CD4-positive, alpha-beta T cell treated with Interleukin-15 for 4 hours (primary cell): ENCODE results near the gene APEX2.
"Not testable (repeated sequence)": the region's sequence is repeated elsewhere in the genome, so short reads cannot be mapped to it uniquely, and the experiment has no call there.

Source experiments
- DNase-seq: peaks from one replicate; pipeline ENCODE4 v3.0.0-alpha.2; 2020; ENCODE audit warnings: low spot score

The APEX2 gene, protein sequence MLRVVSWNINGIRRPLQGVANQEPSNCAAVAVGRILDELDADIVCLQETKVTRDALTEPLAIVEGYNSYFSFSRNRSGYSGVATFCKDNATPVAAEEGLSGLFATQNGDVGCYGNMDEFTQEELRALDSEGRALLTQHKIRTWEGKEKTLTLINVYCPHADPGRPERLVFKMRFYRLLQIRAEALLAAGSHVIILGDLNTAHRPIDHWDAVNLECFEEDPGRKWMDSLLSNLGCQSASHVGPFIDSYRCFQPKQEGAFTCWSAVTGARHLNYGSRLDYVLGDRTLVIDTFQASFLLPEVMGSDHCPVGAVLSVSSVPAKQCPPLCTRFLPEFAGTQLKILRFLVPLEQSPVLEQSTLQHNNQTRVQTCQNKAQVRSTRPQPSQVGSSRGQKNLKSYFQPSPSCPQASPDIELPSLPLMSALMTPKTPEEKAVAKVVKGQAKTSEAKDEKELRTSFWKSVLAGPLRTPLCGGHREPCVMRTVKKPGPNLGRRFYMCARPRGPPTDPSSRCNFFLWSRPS

DNA sequence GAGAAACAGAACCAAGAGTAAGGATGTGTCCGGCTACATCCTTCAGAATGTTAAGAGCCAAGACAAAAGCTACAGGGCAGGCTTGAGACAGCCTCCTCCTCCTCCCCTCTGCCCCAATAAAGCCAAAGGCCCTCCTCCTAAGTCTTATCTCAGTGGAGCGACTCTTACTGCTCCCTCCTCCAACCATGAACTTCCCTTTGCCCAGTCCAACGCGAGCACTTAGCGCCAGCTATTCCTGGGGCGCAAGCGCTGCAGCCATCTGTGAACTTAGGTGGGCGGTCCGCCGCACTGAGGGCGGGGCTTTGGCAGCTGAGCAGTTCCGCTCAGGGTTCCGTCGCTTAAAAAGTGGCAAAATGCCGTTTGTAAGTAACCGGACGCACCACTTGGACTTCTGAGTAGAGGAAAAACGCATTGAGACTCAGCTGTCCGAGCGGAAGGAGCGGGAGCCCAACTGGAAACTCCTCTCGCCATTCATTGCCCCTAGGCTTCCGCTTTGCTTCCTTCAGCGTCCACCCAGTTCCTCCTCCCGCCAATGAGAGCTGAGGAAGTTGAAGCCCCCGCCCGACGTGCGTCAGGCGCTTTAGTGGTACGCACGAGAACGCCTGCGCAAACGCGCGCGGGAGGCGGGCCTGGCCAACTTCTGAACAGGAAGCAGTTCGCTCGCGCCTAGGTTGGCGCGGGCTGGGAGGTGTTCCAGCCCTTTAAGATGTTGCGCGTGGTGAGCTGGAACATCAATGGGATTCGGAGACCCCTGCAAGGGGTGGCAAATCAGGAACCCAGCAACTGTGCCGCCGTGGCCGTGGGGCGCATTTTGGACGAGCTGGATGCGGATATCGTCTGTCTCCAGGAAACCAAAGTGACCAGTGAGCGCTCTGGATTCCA, at the start of gene APEX2:
Gene APEX2 (plus strand): TSS at position 647 of the 882 bp plus-strand sequence. CDS start 60 bp downstream, at position 707.
- peak; percentile 84 for DNase-seq

DNA sequence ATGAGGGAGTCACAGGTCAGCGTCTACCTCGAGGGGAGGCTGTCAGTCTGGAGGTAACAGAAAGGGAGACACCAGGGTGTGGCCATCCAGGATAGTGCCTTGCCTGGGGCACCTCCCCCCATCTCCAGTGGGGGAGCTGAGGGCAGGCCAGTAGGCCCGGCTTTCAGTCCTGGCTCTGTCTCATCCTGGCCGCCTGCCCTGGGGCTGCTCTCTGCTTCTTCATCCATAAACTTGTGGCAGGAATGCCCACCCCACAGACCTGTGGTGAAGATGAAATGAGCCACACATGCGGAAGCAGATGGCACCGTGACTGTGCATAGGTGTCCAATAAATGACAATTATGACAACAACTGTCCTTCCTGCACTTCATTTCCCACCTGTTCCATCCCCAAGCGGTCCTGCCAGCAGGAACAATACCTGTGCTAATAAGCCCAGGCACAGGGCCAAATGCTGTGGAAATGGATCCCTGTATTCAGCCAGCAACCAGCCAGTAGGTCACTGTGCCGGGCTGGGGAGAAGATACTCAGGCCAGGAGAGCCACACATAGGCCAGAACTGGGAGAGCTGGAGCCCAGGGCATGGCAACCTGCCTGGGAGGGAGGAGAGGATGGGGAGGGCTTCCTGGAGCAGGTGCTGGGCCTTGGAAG, 49.3 kb upstream of the APEX2 start:
- no peak for DNase-seq

DNA sequence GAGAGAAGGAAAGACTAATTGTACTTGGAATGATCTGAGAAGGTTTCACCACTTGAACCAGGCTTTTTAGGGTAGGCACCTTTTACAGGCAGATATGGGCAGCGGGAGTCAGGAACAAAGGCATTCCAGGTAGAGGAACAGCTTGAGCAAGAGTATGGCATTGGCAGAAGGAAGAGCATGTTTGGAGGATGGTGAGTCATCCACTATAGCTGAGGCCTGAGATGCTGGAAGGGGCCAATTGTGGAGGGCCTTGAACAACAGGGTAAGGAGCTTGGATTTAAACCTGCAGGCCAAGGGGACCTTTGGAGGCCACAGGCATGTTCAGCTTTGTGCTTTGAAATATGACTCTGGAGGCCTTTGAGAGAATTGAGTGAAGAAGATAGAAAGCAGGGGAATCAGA, 38.4 kb upstream of the APEX2 start:
- no peak for DNase-seq

DNA sequence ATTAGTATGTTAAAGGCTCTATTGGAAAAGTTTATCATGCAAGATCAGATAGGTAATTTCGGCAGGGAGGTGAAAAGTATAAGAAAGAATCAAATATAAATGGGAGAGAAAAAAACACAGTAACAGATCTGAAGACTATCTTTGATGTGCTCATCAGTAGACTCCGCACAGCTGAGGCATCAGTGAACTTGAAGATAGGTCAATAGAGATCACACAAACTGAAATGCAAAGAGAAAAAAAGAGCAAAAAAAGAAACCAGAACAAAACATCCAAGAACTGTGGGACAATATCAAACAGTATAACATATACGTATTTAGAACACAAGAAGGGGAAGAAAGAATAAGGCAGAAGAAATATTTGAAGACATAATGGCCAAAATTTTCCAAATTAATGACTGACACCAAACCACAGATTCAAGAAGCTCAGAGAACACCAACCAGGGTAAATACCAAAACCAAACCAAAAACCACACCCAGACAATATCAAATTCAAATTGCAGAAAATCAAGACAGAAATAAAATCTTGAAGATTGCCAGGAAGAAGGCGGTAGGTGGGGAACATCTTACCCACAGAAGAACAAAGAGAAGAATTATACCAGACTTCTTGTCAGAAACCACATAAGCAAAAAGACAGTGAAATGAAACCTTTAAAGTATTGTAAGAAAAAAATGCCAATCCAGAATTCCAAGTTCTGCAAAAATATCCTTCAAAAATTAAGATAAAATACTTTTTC, 35.2 kb upstream of the APEX2 start:
- no peak for DNase-seq

DNA sequence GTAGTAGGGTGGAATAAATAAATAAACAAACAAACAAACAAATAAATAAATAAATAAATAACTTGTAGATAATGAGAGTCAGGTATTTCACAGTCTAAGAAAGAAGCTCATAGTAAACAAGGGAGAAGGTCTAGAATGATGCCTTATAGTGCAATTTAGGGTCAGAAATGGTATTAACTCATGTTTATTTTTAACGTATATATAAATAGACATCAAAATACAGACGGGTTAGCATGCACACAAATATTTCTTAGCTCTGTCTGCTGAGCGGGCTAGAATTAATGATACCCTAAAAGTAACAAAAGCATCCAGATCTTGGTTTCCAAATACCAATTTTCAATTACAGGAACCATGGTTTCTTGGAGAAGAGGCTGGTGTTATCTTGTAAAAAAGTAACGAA, 22.8 kb upstream of the APEX2 start:
- DNase-seq = no peak

DNA sequence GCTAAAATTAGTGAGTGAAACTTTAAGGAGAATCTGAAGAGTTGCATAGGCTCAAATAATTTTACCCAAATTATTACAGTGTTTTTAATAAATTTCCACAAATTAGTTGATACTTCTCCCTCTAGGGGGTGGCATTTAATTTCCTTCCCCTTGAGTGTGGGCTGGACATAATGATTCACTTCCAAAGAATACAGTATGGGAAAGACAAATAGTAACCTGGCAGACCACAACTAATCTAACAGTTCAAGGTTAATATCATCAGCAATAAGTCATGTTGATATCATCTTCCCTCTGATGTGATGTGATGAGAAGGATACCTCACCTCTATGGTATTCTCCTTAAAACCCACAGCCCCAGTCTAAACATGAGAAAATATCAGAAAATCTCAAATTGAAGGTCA, 21.7 kb upstream of the APEX2 start:
- DNase-seq = no peak

DNA sequence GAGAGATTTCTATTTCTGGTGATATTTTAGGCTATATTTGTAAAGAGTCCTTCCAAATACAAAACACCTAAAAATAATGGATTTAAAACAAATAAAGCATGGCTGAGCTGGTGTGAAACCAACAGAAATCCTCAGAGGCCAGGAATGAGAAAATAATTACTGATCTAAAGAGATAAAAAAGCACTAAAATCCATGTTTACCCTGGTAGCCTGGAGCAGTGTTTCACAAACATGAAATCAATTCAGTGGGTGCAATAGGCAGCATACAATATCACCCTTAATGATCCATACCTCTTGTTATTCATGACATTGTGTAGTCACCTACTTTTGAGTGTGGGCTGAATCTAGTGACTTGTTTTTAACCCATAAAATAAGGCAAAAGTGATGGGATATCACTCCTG, 20.7 kb upstream of the APEX2 start:
- no peak for DNase-seq

DNA sequence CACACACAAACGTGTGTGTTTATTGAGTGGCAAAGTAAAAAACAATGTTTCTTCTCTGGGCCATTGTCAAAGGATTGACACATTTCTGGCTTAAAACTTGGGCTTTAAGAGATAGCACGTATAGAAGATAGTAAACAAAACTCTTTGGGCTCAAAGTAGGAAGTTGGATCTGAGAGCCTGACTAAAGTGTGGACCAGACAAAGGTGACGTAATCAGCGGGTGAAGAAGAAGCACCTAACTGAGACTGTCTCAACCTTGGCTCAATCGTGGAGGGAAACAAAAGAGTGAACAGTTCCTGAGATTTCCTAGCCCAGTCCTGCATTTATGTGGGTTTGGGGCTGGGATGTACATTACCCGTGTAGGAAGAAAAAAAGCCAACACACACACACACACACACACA, 19.8 kb upstream of the APEX2 start:
- DNase-seq = no peak

DNA sequence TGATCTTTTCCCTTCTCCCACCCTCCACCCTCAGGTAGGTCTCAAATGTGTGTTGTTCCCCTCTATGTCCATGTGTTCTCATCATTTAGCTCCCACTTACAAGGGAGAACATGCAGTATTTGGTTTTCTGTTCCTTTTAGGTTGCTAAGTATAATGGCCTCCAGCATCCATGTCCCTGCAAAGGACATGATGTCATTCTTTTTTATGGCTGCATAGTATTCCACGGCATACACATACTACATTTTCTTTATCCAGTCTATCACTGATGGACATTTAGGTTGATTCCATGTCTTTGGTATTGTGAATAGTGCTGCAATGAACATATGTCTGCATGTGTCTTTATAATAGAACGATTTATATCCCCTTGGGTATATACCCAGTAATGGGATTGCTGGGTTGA, 16.9 kb upstream of the APEX2 start:
- not testable (repeated sequence) for DNase-seq

DNA sequence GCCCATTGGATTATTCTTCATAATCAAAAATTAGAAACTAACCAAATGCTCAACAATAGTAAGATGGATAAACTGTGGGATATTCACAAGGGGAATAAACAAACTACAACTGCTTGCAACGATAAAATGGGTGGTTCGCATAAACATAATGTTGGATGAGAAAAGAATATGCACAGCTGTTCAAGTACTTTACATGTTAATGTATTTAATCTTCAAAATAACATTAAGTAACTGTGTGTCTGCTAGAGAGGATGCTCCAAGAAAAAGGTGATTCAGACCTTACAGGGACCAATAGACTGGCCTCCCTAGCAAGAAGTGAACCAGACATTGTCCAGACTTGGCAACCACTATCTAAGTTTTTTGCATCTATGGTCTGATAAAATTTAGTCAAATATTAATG, 8.5 kb upstream of the APEX2 start:
- DNase-seq = no peak

DNA sequence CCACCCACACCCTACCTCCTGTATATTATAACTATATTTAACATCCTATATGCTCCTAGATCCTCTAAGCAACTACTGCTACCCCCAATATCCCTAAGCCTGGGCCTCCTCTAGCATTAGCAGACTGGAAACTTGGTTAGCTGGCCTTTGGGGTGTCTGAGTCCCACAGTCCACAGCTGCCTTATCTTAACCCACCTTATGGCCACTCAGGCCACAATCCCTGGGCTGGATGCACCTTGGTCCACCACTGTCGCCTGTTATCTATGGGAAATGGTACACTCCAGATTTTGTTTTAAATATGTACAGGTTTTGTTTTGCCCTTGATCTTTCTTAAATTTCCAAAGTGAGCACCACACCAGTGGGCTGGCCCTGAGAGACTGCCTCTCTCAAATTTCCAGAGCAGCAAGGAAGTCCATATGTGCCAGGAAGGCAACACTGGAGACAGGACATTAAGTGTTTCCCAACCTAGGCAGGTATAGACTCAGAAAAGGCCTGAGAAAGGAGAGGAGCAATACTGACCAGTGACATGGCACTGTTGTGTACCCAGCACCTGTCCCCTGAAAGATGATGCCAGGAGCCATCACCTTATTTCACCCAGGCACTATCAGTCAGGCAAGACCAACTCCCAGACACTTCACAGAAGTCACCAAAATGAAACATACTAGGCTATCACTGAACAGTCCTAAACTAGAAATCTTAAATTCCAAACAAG, 7.1 kb upstream of the APEX2 start:
- no peak for DNase-seq

DNA sequence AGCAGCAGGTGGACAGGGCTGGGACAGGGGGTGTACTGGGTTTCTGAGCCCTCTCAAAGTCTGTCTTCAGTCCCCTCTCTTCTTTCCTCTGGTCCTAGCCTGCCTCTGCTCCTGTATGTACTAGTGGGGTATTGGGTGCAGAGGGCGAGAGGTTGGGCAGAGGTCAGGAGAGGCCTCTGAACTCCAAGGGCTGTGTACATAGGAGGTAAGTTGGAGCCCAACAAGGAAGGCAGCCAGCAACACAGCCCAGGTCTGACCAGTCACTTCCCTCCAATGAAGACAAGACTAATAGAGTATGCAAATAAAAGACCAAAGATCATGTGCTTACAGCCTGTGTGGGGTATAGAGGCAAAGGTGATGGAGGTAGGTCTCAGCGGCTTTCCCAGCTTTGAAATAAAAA, 6.1 kb upstream of the APEX2 start, which contains the start of gene PFKFB1:
Gene PFKFB1 (minus strand): TSS at position 90 of the 400 bp plus-strand sequence. CDS start 181 bp downstream, outside the sequence.
- DNase-seq = no peak

DNA sequence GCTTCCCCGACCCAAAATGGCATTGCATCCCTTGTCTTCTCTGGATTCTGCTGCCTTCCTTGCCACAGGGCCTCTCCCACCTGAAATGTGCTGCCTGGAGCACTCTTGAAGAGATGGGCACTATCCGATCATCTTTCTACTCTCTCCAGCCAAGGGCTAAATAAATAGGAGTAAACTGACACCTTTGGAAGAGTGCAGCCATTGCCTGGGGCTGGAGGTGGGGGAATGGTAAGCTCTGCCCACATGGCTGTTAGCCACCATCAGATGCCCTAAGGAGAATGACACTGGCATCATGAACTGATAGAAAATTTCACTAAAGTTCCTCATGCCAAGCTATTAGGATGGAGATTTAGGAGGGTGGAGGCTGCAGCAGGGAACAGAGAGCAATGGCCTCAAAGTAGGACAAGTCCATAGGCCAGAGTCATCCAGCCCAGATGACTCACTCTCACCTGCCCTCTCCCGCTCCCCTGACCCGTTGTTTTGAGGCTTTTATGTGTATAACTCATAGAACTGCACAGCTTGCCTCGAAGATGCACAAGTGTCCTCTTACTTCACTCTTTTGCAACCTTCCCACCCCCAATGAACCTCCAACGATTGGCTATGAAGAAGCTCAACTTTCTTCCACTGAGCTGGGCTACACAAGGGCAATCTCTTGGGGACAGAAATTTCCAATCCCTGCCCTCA, 5.4 kb upstream of the APEX2 start:
- no peak for DNase-seq

DNA sequence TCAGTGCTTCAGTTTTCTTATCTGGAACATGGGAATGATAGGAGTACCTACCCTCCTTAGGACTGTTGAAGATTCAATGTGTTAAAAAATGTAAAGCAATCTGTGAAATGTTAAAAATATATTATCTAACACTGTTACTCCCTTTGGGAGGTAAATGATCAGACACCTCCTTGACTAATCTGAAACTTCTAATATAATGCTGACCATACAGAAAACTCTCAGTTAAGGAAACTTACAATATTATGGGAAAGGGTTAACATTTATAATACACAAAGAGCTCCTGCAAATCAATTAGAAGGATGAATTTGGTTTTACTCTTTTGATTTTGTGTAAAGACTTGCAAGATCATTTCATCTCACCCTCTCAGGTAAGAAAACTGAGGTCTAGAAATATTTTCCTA, 4.5 kb upstream of the APEX2 start:
- no peak for DNase-seq

DNA sequence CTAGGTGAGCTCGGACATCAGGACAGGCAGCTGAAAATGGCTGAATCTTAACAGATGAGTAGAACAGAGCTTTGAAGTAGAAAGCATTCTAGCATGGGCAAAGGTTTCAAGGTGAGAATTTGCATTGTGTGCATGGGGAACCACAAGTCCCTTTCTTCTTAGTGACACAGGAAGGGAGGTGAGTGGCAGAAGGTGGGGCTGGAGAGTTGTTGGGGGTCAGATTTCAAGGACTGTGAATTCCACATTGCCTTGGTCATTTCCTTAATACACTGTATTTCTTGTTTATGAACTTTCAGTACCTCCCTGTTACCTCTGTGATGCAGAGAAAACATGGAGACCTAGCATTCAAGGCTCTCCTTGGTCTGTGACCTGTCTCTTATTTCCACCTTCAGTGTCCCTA, 4.1 kb downstream of the APEX2 start:
- DNase-seq = no peak

DNA sequence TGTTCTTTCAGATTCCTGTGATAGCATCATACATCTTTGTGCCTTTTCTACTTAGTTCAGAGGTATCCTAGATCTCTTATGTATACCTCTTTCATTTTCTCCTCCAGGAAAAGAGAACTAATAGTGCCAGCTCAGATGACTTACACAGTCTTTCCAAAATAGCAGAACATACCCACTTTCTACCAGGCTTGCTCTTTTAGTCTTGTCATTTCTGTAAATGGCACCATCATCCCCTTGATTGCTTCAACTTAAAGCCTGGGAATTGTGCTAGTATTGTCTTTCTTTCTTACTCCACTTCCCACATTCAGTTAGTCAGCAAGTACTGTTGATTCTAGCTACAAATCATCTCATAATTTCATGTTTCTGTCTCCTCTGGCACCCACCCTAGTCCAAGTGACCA, 5.1 kb downstream of the APEX2 start:
- DNase-seq = no peak

DNA sequence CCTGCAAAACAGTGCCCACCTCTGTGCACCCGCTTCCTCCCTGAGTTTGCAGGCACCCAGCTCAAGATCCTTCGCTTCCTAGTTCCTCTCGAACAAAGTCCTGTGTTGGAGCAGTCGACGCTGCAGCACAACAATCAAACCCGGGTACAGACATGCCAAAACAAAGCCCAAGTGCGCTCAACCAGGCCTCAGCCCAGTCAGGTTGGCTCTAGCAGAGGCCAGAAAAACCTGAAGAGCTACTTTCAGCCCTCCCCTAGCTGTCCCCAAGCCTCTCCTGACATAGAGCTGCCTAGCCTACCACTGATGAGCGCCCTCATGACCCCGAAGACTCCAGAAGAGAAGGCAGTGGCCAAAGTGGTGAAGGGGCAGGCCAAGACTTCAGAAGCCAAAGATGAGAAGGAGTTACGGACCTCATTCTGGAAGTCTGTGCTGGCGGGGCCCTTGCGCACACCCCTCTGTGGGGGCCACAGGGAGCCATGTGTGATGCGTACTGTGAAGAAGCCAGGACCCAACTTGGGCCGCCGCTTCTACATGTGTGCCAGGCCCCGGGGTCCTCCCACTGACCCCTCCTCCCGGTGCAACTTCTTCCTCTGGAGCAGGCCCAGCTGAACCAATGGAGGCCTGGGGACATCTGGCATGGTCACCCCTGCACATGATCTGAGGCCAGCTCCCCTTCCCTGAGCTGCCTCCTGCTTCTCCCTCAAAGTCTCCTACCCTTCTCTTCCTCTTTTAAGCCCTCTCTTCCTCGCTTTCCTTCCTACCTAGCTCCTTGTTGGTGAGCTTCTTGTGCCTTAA, 6.9 kb downstream of the APEX2 start:
- no peak for DNase-seq

DNA sequence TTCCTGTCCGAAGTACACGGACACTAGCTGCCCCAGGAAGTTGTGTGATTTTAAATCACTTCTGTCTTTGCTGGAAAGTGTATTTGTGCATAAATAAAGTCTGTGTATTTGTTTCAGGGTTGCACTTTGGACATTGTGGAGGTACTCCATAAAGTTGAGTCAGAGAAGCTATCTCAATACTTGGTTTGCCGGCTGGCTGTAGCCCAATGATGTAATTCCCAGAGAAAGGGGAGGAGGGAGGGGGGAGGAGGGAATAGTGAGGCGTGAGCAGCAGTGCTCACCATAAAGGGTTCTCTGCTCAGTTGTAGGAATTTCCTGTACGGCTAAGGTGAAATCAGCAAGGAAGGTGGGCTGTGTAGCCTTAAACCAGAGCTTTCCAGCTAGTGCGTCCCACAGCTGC, 7.5 kb downstream of the APEX2 start:
- DNase-seq = no peak

DNA sequence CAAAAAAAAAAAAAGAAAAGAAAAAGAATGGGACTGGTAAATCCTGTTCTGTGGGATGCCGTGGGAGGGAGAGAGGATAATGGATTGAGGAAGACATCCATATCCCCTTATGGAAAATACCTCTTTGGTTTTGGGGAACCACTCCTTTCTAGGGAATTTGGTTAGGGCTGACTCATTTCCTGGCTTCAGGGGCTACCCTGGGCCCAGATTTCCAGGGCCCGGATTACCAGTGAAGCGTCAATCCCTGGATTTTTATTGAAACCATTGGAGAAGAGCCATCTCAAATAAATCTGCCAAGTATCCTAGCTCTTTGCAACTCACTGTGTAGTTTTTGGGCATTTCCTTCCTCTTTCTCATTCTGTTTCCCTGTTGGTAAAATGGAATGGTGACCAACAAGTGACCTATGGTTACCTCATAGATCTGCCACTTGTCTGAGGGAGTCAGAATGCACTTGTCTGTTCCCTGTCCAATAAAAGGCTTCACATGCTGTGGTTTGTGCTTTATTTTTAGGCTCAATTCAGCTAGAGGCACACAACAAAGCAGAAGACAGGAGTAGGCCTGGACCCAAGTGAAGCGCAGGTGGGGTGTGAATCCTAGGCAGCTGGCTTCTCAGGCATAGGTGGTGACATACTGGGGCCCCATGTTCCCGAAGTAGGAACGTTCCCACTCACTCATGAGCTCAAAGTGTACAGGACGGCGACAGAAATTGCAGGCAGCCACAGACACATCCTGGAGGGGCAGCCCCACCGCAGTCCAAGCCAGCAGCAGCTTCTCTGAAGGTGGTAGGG, 8.6 kb downstream of the APEX2 start:
- DNase-seq = no peak
